HG02970 (cell line): Measurements from ENCODE around the gene SERPINE3.

Experiments
- ATAC-seq: cut with Tn5 transposase; IDR thresholded peaks from one replicate; pipeline ENCODE4 v1.9.1; 2021; ENCODE audit warnings: mild to moderate bottlenecking, moderate library complexity, moderate number of reproducible peaks; ENCODE audit not compliant: unreplicated experiment, low FRiP score

The SERPINE3 gene

DNA sequence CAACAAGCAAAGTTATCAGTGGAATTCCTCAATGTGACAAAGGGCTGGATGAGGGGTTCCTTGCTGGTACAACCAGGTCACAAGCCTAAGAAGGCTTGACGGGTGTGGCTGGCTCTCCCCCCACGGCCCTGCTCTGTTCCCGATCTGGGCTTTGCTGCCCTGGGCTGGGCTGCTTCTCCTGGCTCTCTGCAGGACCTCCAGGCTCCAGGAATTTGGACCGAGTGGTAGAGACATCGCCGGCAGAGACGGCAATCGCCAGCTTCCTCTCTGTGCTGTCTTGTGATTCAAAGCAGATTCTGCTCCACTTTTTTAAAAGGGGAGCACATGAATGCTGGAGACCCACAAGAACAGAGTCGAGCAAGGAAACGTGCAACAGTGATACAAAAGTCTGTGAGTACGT, at the start of gene SERPINE3:
Gene SERPINE3, plus strand, starts transcription at position 338 of the 400 bp plus-strand sequence. CDS start 1,401 bp downstream, outside the sequence.
- no peak for ATAC-seq

DNA sequence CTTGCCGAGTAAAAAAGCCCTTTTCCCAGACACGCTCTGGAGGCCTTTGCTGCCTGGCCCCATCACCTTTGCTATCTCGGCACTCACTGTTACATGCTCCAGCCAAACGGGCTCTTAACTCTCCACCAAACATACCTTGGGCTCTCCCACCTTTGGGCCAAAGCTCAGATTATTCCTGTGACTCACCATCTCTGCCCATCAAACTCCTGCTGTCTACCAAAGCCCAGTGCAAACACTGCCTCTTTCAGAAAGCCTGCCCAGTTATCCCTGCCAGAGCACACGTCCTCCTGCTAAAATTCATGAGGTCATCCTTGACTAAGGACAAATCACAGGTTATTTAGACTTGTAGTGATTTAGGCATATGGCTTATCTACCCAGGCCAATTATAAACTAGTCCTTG, 48.1 kb upstream of the SERPINE3 start:
- no peak for ATAC-seq

DNA sequence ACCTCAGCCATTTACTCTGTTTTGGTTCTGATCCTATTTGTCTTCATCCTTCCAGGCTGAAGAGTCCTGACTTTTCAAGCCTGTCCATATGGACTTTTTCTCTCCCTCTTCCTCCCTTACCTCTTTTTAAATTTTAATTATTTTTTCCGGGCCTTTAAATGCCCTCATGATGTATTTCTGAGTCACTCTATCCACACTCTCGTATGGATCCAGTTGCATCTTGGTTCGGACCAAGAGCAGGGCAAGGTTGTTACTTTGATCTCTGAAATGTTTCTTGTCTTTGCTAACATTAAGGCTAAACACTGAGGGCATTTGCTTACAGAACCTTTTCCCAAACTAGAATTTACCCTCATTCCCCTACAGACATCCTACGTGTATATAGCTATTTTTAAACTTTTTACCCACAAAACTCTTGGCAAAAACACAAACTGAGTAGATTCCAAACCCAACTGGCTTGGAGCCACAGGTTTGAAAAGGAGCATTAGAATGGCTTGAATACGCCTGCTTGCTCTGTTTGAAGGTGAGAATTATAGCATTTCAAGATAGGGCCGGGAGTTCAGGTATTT, 47.4 kb upstream of the SERPINE3 start:
- no peak for ATAC-seq

GRCh38 chr13:51297556-51297955, 41.9 kb upstream of the SERPINE3 start:
- no peak for ATAC-seq

DNA sequence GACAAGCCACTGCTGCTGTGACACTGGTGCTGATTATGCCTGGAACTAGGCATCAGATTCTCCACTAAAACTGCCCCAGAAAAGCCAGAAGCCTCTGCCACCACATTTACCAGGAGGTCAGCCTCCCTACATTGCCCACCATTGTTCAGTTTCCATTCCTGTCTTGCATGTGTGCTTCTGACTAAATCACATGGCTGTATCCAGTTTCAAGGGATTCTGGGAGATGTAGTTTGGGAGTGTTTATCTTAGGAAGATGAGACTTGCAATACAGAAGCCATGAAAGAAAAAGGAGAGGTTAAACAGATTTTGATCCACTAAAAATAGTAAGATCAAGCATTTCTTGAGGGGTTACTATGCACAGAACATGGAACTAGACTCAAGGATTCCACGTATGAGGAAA, 40.7 kb upstream of the SERPINE3 start:
- ATAC-seq, result no peak

GRCh38 chr13:51303063-51303552, 36.4 kb upstream of the SERPINE3 start:
- no peak for ATAC-seq

GRCh38 chr13:51303882-51304281, 35.6 kb upstream of the SERPINE3 start:
- ATAC-seq, result no peak

- no peak for ATAC-seq
Measured at GRCh38 chr13:51305271-51305967, 34.1 kb upstream of the SERPINE3 start.

DNA sequence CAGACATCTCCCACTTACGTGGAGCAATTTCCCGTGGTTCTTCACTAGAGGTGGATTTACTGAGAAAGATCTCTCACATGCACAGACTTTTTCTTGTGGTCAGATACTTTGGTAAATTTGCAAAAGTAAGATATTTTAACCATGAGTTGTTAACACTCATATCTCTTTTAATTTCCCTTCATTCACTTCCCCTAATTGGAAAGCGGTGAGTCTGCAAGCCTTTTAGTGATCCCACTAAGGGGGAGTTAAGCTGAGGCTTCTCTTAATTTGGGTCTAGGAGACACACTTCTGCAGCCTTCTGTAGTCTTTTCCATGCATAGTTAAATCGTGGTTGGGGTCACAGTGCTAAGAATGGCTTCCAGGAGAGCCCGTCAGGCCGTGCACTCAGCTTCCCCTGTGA, 30.7 kb upstream of the SERPINE3 start:
- no peak for ATAC-seq

DNA sequence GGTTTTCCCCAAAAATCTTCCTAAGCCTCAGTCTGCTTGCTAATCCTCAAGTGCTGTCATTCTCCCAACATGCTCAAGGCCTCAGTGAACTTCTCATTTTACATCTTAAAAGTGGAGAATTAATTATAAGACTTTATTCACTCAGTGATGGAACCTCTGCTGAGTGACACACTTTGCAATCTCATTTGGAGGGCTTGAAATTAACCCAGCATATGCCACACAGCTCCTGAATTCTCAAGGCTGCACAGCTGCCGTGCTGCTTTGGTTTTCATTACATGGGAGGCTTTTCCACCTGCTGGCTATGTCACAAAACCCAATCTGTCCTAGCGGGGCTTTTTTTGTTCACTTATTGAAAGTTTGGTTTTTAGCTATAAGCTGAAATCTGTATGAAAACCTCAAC, 28.3 kb upstream of the SERPINE3 start:
- ATAC-seq, result no peak

DNA sequence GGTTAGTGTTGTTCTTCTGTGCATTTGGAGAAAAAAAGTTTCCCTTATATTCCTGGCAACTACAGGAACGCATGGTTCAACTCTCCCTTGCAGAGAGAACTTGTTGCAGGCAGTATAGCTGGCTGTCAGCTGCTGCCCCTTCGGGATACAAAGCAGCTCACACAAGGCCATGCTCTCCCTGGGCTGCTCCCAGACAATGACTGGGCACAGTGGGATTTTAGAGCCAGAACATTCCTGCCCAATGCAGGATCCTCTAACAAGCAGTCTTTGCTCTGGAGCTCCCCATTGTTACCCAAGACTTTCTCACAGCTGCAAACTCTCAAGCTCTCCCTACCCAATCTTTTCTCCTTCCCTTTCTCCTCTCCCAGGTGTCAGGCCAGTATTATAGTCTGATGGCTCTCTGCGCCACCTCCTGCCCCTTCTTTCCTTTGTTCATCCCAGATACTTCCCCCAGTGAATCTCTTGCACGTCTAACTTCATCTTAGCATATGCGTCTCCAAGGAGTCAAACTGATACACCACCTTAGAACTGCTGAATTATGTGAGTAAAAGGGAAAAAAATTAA, 27.5 kb upstream of the SERPINE3 start:
- no peak for ATAC-seq

DNA sequence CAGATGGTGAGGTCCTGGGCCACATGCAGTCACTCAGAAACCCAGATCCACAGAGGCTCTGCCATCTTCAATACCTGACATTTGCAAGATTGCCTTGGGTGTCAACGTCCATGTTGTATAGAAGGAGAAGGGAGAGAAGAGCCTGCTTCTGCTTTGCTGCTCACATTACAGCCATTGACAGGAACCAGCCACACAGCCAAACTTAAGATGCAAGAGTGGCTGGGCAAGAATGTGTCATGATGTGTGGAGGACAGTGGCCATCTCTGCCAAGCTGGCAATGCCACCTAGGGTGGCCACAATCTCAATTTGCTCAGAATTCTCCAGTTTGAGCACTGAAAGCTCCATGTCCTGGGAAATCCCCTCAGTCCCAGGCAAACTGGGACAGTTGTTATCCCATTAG, 25.9 kb upstream of the SERPINE3 start:
- no peak for ATAC-seq

DNA sequence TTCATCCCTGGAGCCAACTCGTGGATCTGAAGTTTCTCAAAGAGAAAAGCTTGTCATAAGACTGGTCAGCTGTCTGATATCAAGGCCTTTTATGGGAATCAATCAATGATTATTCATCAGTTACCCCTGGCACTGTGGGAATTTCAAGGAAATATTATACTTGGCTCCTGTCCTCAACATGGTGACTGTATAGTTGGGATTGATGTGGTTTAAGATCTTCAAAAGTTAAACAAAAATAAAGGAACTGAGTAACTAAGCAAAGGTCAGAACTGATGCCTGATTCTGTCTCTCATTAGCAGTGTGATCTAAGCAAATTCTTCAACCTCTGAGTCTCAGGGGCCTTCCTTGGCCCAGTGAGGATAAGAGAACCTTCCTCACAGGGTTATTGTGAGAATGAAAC, 22.2 kb upstream of the SERPINE3 start:
- no peak for ATAC-seq

DNA sequence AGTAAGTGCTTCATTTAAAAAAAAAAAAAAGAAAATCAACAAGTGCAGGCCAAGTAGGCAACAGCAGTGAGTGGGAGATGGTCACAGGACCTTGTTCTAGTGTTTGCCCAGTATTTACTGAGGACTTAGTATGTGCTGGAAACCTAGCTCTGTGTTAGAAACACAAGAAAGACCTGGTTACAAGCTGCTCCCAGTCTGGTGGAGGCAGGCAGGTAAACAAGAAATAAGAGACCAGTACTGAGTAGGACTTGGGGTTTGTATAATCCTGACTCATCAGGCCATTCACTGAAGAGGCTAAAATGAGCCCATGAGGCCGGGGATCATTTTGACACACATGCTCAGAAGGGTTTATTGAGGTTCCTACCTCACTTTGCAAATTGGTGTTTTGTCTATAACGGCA, 21.5 kb upstream of the SERPINE3 start:
- ATAC-seq, result no peak

DNA sequence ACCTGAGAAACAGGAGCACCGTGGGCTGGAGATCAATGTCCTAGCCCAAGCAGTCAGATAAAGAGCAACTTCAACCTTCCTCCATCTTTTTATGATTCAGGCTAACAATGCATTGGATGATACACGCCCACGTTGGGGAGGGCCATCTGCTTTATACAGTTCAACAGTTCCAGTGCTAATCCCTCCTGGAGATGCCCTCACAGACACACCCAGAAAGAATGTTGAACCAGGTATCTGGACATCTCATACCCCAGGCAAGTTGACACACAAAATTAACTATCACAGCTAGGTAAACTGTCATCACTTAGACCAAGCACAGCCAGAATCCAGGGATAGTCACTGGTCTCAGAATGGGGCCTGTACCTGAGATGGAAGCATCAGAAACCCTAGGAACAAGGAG, 20.6 kb upstream of the SERPINE3 start:
- no peak for ATAC-seq

- no peak for ATAC-seq
Measured at GRCh38 chr13:51321836-51322235, 17.7 kb upstream of the SERPINE3 start.

DNA sequence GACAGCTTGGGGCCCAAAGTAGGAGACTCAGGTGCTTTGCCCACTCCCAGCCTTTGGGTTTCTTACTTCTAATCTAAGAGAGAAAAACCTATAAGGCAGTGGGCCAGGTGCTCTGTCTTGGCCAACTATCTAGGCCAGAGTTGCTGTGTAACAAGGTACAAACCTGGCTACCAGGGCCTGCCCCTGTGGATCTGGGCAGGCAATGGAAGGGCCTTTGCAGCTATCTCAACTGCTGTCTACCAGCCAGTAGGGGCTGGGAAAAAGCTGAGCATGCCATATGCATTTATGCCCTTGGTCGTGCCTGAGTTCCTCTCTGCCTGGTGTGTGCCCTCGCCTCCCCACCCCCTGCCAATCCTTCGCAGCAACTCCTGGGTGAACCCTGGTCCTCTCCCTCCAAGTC, 16.7 kb upstream of the SERPINE3 start:
- no peak for ATAC-seq

- ATAC-seq, result no peak
Measured at GRCh38 chr13:51323824-51324511, 15.5 kb upstream of the SERPINE3 start.

DNA sequence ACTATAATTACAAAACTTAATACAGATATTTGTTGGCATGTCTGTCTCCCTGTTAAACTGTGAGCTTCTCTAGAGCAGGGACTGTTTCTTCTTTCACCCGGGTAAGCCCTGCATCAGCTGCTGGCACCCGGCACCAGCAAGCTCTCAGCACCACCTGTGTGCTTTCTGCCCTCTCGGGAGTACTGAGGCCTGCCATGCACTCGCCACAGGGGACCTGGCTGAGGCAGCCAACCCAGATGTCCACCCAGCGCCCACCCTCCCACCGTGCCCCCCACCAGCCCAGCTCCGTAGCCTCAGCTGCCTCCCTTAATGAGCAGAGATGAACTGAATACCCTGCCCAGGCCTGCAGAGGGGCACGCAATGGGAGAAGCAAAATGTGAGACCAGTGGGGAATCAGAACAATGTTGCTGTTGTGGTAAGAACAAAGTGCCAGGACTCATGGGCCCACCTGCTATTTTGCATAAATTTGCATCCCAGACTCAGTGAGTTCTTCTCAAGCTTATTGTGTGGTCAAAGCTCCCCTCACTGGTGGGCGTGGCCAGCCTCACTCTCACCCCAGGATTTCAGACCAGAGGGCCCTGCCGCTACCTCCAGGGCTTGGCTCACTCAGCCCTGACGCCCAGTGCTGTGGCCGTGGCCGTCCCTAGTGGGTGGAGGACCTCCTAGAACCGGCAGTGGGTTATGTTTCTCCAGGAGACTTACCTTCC, 14.6 kb upstream of the SERPINE3 start:
- no peak for ATAC-seq

DNA sequence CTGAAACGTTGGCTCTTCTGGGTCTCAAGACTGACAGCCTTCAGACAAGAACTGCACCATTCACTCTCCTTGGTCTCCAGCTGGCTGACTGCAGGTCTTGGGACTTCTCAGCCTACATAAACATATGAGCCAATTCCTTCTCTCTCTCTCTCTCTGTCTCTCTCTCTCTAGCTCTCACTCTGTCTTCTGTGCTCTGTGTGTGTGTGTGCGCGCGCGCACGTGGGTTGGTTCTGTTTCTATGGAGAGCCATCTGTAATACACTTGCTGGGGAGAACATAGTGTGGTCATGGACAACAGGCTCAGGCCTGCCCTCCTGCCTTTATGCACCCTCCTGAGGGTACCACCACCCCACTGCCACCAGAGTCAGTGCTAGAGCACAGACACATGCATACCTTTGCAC, 13.7 kb upstream of the SERPINE3 start:
- no peak for ATAC-seq

GRCh38 chr13:51326777-51327176, 12.7 kb upstream of the SERPINE3 start:
- no peak for ATAC-seq
